Erythroblast (primary cell): ENCODE measurements around the gene XXYLT1.
"Not testable (repeated sequence)": the region's sequence is repeated elsewhere in the genome, so short reads cannot be mapped to it uniquely, and the experiment has no call there.

Experiments used
- DNase-seq, 2 experiments: peaks; one replicate each; lab custom pipeline; 2025; lab: John Stamatoyannopoulos, UW
- GATA1 ChIP-seq: IDR thresholded peaks from 2 replicates; pipeline ENCODE4 v1.6.1; 2011; ENCODE audit warnings: low read depth, mild to moderate bottlenecking, control low read depth, low read length, moderate library complexity
- POLR2A ChIP-seq: IDR thresholded peaks from 2 replicates; pipeline ENCODE4 v1.6.1; 2011; ENCODE audit warnings: mild to moderate bottlenecking, low read length

The XXYLT1 gene

DNA sequence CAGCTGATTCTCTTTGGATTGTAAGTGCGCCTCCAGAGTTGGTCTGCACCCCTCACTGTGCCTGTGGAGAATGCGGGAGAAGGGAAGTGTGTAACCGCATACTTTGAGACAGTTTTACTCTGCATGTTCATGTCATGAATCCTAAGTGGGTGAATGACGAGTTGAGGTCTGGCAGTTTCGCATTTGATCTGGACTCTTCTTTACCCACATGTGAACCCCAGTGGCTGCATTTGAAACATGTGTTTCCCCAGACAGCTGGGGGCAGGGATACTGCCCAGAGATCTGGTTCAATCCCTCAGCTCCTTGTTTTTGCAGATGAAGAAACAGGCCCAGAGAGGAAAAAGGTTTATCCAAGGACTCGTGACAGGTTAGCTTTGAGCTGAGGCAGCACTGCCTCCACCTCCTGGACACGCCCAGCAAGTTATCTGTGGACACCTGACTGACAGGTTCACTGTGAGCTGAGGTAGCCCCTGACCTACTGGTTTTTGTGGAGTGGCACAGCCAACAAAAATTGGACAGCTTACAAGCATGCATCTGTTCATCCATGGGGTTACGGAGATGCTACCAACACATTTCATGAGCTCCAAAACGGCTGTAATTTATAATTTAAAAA is 207.3 kb downstream of the XXYLT1 start:
- DNase-seq, result no peak
- TF ChIP-seq POLR2A (no peak), GATA1 (no peak)

DNA sequence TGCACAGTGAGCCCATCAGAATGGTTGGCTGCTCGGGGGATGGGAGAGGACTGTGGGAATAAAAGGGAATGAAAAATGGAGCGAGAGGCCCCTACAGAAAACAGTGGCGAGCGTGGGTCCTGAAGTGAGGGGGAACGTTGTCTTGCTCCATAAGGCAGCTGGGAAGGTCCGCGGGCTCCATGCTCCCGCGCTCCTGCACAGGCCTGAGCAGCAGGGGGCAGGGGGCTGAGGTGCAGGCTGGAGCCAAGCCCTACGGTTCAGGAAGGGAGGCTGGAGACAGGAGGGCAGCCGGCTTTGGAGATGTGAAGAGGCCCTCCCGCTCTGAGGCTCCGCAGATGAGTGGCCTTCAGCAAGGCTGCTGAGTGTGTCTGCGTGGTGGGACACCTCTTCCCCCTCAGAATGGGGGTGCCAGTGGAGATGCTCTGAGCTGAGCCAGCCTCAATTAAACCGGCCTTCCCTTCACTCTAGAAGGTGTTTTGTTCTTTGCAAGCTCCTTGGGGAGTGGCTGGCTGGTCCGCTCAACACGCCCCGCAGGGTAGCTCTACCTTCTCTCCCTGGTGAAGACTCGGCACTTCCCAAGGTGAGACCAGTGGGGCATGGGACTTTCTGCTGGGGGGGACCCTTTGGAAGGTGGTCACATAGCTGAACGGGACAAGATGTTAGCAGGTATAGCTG is 208.0 kb downstream of the XXYLT1 start:
- TF ChIP-seq GATA1 (no peak), POLR2A (no peak)
- DNase-seq, result no peak

DNA sequence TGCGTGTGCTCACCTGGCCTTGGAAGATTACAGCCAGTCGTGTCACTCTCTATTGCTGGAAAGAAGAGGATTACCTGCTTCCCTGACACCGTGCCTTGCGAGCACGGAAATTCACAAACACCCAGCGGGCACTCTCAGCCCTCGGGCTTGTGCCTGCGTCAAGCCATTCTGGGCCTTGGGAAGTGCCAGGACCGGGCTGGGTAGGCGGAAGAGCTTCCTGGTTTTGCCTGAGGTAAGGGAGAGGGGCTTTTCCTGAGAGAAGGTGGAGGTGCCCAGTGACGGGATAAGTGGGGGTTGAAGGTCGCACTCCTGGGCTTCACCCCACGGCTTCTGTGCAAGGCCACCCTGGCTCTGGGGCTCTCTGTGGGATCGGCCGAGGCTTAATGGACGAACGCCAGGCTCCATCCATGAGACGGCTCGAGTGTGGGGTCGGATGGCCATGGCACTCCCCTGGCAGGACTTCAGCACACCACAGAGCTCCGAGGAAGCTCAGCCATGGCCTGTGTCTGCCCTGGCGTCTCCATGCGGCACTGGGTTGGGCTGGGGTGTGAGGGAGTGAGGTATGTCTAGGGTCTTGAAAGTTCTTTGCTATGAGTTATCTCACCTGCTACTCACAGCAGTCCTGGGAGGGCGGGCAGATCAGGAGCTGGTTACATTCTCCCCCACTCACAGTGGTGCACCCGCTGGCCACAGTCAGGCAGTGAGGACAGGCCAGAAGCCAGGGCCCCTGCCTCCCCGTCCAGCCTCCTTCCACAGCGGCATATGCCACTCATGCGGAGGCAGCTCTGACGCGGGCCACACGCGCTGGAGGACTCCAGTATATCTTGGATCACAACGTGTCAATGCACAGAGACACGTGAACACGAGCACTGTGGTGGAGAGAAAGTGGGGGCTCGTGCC is 209.0 kb downstream of the XXYLT1 start:
- DNase-seq, result no peak
- TF ChIP-seq POLR2A, result no peak
- TF ChIP-seq GATA1, result no peak

DNA sequence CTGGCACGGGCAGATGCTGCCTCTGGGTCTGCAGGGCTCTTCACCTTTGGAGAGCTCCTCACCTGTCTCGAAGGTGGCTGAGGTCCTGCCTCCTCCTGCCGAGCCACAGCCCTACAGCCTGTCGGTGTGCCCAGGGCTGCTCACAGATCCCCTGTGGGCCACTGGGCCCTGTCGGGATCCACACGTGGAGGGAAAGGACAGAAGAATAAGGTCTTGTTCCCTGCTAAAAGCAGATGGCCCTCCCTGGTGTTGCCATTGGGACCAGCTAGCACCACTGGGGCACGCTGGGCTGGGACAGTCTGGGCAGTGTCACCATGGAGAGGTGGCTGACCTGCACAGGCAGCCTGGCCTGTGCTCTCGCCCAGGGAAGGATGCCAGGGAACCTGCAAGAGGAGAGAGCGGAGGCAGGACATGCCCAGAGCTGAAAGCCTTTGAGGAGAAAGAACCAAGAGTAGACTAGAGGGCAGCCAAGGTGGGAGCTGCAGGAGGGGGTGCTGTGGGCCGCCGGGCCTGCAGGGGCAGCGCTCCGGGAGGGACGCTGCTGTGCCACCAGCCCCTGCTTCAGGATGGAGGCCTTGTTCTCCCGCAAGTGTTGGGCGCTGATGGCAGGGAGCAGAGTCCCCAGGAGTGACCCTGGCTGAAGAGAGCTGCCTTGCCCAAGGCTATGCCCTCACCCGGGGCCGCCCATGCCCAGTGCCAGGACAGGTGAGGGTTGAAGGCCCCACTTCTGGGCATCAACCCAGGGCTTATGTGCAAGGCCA is 210.2 kb downstream of the XXYLT1 start:
- no peak for DNase-seq
- TF ChIP-seq POLR2A, result no peak
- no peak for TF ChIP-seq GATA1

DNA sequence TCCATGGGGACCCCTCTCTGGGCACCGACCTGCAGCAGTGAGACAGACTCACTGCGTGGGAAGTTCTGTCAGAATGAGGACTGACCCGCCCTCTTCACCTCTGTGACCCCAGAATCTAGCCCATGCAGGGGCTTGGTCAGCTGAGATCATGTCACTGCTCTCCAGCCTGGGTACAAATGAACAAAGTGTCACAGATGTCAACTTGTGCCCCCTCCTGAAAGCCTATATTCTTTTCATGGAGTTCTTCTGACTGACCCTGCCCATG is 210.8 kb downstream of the XXYLT1 start:
- no peak for TF ChIP-seq POLR2A
- TF ChIP-seq GATA1, result no peak
- DNase-seq, result no peak

DNA sequence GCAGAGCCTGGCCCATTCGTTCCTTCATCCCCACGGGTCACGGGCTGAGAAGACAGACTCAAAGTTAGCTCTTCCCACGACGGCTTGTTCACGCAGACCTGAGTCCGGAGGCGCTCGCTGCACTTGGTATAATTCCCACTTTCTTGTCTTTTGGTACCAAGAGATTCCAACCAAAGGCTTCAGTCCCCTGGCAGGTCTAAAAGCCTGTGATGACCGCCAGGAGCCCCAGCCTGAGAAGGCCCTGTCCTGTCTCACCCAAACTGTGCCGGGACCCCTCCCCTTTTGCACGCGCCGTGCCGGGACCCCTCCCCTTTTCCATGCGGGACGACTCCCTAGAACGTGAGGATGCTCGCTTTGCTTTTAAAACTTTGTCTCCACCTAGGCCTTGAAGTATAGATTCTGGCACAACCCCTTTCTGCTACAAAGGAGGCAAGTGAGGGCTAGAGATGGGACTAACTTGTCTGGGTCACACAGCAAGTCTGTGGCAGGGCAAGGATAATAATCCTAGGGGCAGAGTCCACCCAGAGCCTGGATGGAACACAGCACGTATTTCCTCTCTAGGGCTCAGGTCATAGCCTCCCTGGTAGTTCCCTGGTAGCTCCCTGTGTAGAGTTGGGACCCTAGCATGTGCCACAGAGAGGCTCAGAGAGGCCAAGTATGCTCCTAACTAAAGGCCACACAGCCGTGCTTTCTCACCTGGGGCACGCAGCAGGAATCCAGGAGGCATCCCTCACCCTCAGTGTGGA is 211.3 kb downstream of the XXYLT1 start:
- TF ChIP-seq POLR2A, result no peak
- no peak for TF ChIP-seq GATA1
- DNase-seq, result no peak

DNA sequence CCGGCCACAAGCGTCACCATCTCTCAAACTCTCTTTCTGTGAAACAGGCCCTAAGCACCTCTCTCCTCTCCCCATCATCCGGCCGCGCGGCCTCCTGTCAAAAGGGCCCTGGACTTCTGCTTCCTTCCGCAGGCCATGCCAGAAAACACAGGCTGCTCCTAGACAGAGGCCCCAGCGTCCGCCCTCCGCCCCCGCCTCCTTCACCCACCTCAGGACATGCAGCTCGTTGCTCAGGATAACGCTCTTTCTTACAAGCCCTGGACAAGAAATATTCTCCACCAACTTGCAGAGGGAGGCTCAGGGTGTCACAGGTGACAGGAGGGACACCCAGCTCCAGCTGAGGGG is 212.0 kb downstream of the XXYLT1 start:
- no peak for DNase-seq
- TF ChIP-seq POLR2A, result no peak
- no peak for TF ChIP-seq GATA1

DNA sequence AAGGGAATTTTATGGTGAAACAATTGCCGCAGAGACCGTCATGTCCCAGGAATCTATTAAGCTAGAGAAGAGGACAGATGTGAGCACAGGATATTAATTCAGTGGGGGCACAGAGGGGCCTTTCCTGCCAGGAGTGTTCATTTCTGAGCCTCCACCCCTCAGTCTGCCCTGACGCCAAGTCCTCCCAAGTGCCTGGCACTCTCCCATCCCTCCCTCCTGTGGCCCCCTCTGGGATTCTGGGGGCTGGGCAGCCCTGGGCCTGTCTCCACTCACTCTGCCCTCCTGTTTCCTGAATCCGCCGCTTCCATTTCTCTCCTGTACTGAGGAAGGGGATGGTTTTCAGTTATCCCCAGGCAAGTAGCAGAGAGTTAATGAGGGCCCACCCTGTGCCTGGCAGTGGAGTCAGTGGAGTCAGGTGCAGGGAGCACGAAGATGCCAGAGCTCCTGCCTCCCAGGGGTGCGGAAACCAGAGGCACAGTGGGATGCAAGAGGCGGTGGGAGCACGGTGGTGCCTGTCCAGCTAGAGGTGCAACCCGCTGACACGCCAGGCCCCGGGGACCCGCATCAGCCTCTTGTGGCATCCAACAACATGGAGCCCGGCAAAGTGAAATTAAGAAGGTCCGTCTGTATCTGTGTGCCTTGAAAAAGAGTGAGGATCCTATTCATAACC is 212.5 kb downstream of the XXYLT1 start:
- no peak for DNase-seq
- TF ChIP-seq GATA1 (no peak), POLR2A (no peak)

DNA sequence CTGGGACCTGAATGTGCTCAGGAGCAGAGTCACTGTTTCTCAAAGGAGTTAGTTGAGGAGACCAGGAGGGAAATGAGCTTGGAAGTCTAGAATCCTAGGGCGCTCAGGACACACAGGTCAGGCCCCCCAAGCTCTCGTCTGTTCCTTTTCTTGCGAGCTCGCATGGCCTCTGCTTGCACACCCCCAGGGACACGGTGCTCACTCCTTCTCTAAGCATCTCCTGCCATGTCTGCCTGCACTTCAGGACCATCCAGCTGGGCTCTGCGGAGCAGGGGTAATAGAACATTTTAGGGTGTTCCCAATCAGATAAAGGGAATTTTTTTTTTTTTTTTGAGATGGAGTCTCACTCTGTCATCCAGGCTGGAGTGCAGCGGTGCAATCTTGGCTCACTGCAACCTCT is 213.2 kb downstream of the XXYLT1 start:
- DNase-seq, result no peak
- TF ChIP-seq GATA1, result no peak
- no peak for TF ChIP-seq POLR2A

DNA sequence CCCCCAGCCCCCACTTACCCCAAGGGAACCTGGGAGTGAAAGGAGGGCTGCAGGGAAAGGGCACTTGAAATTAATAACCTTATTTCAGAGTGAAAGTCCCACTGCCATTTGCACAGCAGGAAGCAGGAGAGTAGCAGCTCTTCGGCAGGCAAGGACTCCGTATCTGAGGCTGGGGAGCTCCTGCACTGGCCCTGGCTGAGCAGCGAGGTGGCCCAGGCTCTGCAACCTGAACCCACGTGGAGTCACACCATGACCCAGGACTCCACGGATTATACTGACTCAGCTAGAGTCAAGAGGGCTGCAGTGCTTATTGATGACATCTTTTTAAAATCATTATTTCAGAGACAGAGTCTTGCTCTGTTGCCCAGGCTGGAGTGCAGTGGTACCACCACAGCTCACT is 214.5 kb downstream of the XXYLT1 start:
- TF ChIP-seq POLR2A, result no peak
- TF ChIP-seq GATA1, result no peak
- DNase-seq, result no peak

DNA sequence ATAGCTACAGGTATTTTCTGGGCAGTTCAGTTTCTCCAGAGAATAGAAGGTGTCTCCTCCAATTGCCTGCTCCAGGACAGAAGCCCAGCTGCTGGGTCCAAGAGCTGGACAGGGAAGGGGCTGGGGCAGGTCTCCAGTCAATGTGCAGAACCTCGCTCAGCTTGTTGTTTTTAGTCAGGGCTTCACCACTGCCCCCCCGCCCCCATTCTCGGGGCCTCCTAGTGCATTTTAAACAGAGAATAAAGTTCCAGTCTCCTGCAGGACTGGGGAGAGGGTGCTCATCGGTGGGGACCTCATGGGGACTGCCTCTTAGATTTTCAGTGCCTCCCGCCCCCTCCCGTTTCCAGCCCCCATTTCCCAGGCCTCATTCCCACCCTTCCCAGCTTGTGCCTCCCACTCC is 216.6 kb downstream of the XXYLT1 start:
- DNase-seq, result no peak
- TF ChIP-seq GATA1, result no peak
- TF ChIP-seq POLR2A, result no peak

DNA sequence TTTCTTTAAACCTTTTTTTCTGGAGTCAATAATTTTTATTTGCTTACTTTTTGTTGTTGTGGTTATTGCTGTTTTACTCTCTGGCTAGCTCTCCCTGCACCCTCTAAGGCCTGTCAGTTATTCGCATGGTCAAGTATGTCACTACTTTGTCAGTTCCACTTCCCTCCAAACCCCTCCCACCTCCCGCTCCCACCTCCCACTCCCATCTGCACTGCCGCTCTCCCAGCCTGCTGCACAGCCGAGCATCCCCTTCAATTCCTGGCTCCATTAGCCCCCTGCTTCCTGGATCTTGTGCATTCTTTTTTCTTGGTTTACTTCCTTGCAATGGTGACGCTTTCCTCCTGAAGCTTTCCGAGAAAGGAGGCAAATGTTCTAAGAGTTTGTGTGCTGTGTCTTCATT is 218.0 kb downstream of the XXYLT1 start:
- DNase-seq, result no peak
- TF ChIP-seq POLR2A (no peak), GATA1 (no peak)

DNA sequence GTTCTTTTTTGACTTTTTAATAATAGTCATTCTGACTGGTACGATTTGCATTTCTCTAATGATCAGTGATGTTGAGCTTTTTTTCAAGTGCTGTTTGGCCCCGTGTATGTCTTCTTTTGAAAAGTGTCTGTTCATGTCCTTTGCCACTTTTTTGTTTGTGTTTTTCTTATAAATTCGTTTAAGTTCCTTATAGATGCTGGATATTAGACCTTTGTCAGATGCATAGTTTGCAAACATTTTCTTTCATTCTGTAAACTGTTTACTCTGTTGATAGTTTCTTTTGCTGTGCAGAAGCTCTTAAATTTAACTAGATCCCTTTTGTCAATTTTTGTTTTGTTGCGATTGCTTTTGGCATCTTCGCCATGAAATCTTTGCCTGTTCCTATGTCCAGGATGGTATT is 220.7 kb downstream of the XXYLT1 start:
- DNase-seq, result not testable (repeated sequence)
